OCI-LY3 (cell line): ENCODE results near the gene AGBL1.

ENCODE experiments used
- H2AFZ ChIP-seq: fragments of 200-600, 300-600 bp; shearing (Covaris generic); 2 replicates; pipeline ENCODE4 v1.6.0; 2014; ENCODE audit warnings: antibody characterized with exemption, low read depth, low read length
- H3K27ac ChIP-seq: fragments of 200-600, 300-600 bp; sonication (generic); 2 replicates; pipeline ENCODE4 v1.5.1; 2014; ENCODE audit warnings: mild to moderate bottlenecking, low read length, moderate library complexity, mixed read lengths
- H3K27me3 ChIP-seq: fragments of 200-600, 300-600 bp; sonication (generic); 2 replicates; pipeline ENCODE4 v1.6.1; 2014; ENCODE audit warnings: low read depth, low read length, mixed read lengths
- H3K36me3 ChIP-seq: fragments of 200-600, 300-600 bp; sonication (generic); replicated peaks from 2 replicates; pipeline ENCODE3; 2014; ENCODE audit warnings: low read depth, low read length, mixed read lengths
- H3K4me1 ChIP-seq: fragments of 300-600, 200-600 bp; sonication (generic); 2 replicates; pipeline ENCODE4 v1.6.1; 2014; ENCODE audit warnings: low read length, mixed read lengths
- H3K4me2 ChIP-seq: fragments of 200-600, 300-600 bp; sonication (generic); 2 replicates; pipeline ENCODE4 v1.6.1; 2014; ENCODE audit warnings: low read length, mixed read lengths
- H3K4me3 ChIP-seq: fragments of 300-600, 200-600 bp; sonication (generic); 2 replicates; pipeline ENCODE4 v1.5.1; 2014; ENCODE audit warnings: antibody characterized with exemption, mild to moderate bottlenecking, low read length, moderate library complexity
- H3K79me2 ChIP-seq: fragments of 300-600, 200-600 bp; shearing (Covaris generic); 2 replicates; pipeline ENCODE4 v1.6.1; 2014; ENCODE audit warnings: mild to moderate bottlenecking, low read length, mixed read lengths
- H3K9ac ChIP-seq: fragments of 300-600, 200-600 bp; shearing (Covaris generic); 2 replicates; pipeline ENCODE4 v1.6.0; 2014; ENCODE audit warnings: mild to moderate bottlenecking, low read length, moderate library complexity
- H3K9me3 ChIP-seq: fragments of 200-600, 300-600 bp; shearing (Covaris generic); 2 replicates; pipeline ENCODE4 v1.6.1; 2014; ENCODE audit warnings: low read length, mixed read lengths; ENCODE audit not compliant: insufficient read depth
- H4K20me1 ChIP-seq: fragments of 200-600, 300-600 bp; sonication (generic); 2 replicates; pipeline ENCODE4 v1.6.1; 2016; ENCODE audit warnings: low read length, mixed read lengths; ENCODE audit not compliant: insufficient read depth
- CTCF ChIP-seq: fragments of 200-600, 300-600 bp; sonication (generic); IDR thresholded peaks from 2 replicates; pipeline ENCODE4 v1.5.1; 2014; ENCODE audit warnings: antibody characterized with exemption, low read length, low read depth
- EZH2phosphoT487 ChIP-seq: fragments of 200-600 bp; shearing (Covaris generic); IDR thresholded peaks from 2 replicates; pipeline ENCODE4 v1.6.1; 2018; ENCODE audit warnings: antibody characterized with exemption, mixed run types, low read depth

The AGBL1 gene

GRCh38 chr15:86751116-86751515, 671.4 kb downstream of the AGBL1 start:
- H3K9me3 ChIP-seq = no peaks in the 10 kb centered on the region
- no peaks in the 10 kb centered on the region for H3K36me3 ChIP-seq
- H3K79me2 ChIP-seq = no peaks in the 10 kb centered on the region
- H2AFZ ChIP-seq = no peak overlapping the region
- H3K27me3 ChIP-seq = no peaks in the 10 kb centered on the region
- H3K27ac ChIP-seq = no peak overlapping the region
- H4K20me1 ChIP-seq = no peaks in the 10 kb centered on the region
- no peak overlapping the region for H3K9ac ChIP-seq
- no peaks in the 10 kb centered on the region for H3K4me1 ChIP-seq
- TF ChIP-seq CTCF (no peak), EZH2phosphoT487 (no peak)
- H3K4me3 ChIP-seq = no peak overlapping the region
- no peak overlapping the region for H3K4me2 ChIP-seq

- Histone ChIP-seq H3K9ac (no peak overlapping the region), H3K79me2 (no peaks in the 10 kb centered on the region), H3K9me3 (no peaks in the 10 kb centered on the region), H3K4me2 (no peak overlapping the region), H3K27me3 (no peaks in the 10 kb centered on the region), H3K4me1 (no peaks in the 10 kb centered on the region), H4K20me1 (no peaks in the 10 kb centered on the region), H2AFZ (no peak overlapping the region), H3K36me3 (no peaks in the 10 kb centered on the region), H3K4me3 (no peak overlapping the region), H3K27ac (no peak overlapping the region)
- TF ChIP-seq EZH2phosphoT487 = no peak
- TF ChIP-seq CTCF = no peak
Measured at GRCh38 chr15:86754846-86755245, 675.2 kb downstream of the AGBL1 start.

GRCh38 chr15:86756688-86757087, 677.0 kb downstream of the AGBL1 start:
- H3K4me3 ChIP-seq = no peak overlapping the region
- H3K4me1 ChIP-seq = no peaks in the 10 kb centered on the region
- no peaks in the 10 kb centered on the region for H3K79me2 ChIP-seq
- H3K9me3 ChIP-seq = no peaks in the 10 kb centered on the region
- TF ChIP-seq EZH2phosphoT487 (no peak), CTCF (0 out of 2 replicates have a peak, but pooled peaks have one; percentile 4)
- H2AFZ ChIP-seq = no peak overlapping the region
- no peak overlapping the region for H3K27ac ChIP-seq
- no peak overlapping the region for H3K9ac ChIP-seq
- H4K20me1 ChIP-seq = no peaks in the 10 kb centered on the region
- H3K36me3 ChIP-seq = no peaks in the 10 kb centered on the region
- H3K4me2 ChIP-seq = no peak overlapping the region
- H3K27me3 ChIP-seq = no peaks in the 10 kb centered on the region

GRCh38 chr15:86759800-86760523, 680.3 kb downstream of the AGBL1 start:
- no peaks in the 10 kb centered on the region for H3K36me3 ChIP-seq
- H3K27ac ChIP-seq = no peak overlapping the region
- no peaks in the 10 kb centered on the region for H3K4me1 ChIP-seq
- no peak overlapping the region for H3K4me2 ChIP-seq
- TF ChIP-seq EZH2phosphoT487 (no peak), CTCF (no peak)
- H3K79me2 ChIP-seq = no peaks in the 10 kb centered on the region
- no peaks in the 10 kb centered on the region for H3K9me3 ChIP-seq
- H3K27me3 ChIP-seq = no peaks in the 10 kb centered on the region
- no peak overlapping the region for H3K4me3 ChIP-seq
- H4K20me1 ChIP-seq = no peaks in the 10 kb centered on the region
- H3K9ac ChIP-seq = no peak overlapping the region
- H2AFZ ChIP-seq = no peak overlapping the region
